HepG2 (cell line): ENCODE data around the gene ANKRD65. TPM values are rescaled to one million over a fixed set of nuclear protein-coding genes. Genes with fewer than 3 reads are reported as not detected.

Experiments used
- KDM6A ChIP-seq: IDR thresholded peaks from 2 replicates; pipeline ENCODE4 v1.6.1; 2016; ENCODE audit warnings: low read depth
- KMT2B ChIP-seq: IDR thresholded peaks from 2 replicates; pipeline ENCODE4 v1.6.1; 2016; ENCODE audit warnings: missing genetic modification reagents, missing compliant biosample characterization
- MEIS2 ChIP-seq: sonication (generic); formaldehyde crosslinking; IDR thresholded peaks from 2 replicates; pipeline ENCODE4 v1.9.0; 2021; ENCODE audit warnings: mild to moderate bottlenecking, missing genetic modification reagents
- MTA1 ChIP-seq: sonication (generic); formaldehyde crosslinking; IDR thresholded peaks from 2 replicates; pipeline ENCODE4 v1.4.0; 2020; ENCODE audit warnings: missing genetic modification reagents, mild to moderate bottlenecking, borderline replicate concordance
- MTA3 ChIP-seq: sonication (generic); formaldehyde crosslinking; IDR thresholded peaks from 2 replicates; pipeline ENCODE4 v1.4.0; 2020; ENCODE audit warnings: missing genetic modification reagents
- MYPOP ChIP-seq: sonication (generic); formaldehyde crosslinking; IDR thresholded peaks from 2 replicates; pipeline ENCODE4 v1.8.1; 2023; ENCODE audit warnings: mild to moderate bottlenecking, moderate library complexity, missing genetic modification reagents
- NFRKB ChIP-seq: fragments of 450-650 bp; IDR thresholded peaks from 2 replicates; pipeline ENCODE4 v1.6.1; 2017
- PCBP1 ChIP-seq: fragments of 200-400 bp; formaldehyde crosslinking; IDR thresholded peaks from 2 replicates; pipeline ENCODE4 v1.6.1; 2017; ENCODE audit warnings: mild to moderate bottlenecking, low read depth, low read length, borderline replicate concordance
- POLR2AphosphoS2 ChIP-seq: IDR thresholded peaks from 2 replicates; pipeline ENCODE4 v1.6.1; 2011; ENCODE audit warnings: low read depth, low read length, improper control_type of control experiment
- POLR2G ChIP-seq: fragments of 200-400 bp; formaldehyde crosslinking; IDR thresholded peaks from 2 replicates; pipeline ENCODE4 v1.6.1; 2018; ENCODE audit warnings: mild to moderate bottlenecking, low read depth, low read length, moderate library complexity
- RAD51 ChIP-seq: fragments of 450-650 bp; IDR thresholded peaks from 2 replicates; pipeline ENCODE4 v1.6.1; 2016; ENCODE audit warnings: borderline replicate concordance
- SATB2 ChIP-seq: sonication (generic); formaldehyde crosslinking; IDR thresholded peaks from 2 replicates; pipeline ENCODE4 v1.5.0; 2020; ENCODE audit warnings: missing genetic modification reagents
- SIN3B ChIP-seq: fragments of 150-350 bp; IDR thresholded peaks from 2 replicates; pipeline ENCODE4 v1.6.1; 2014; ENCODE audit warnings: low read length
- SMAD9 ChIP-seq: sonication (generic); formaldehyde crosslinking; IDR thresholded peaks from 2 replicates; pipeline ENCODE4 v1.5.1; 2020; ENCODE audit warnings: mild to moderate bottlenecking, missing genetic modification reagents
- SP140L ChIP-seq: sonication (generic); formaldehyde crosslinking; IDR thresholded peaks from 2 replicates; pipeline ENCODE4 v1.4.0; 2020; ENCODE audit warnings: missing genetic modification reagents, borderline replicate concordance
- SRSF9 ChIP-seq: fragments of 200-400 bp; formaldehyde crosslinking; IDR thresholded peaks from 2 replicates; pipeline ENCODE4 v1.6.1; 2018; ENCODE audit warnings: borderline replicate concordance, mild to moderate bottlenecking, low read depth, low read length; ENCODE audit not compliant: insufficient read depth, poor library complexity, severe bottlenecking
- TAF1 ChIP-seq: sonication (generic); formaldehyde crosslinking; IDR thresholded peaks from 2 replicates; pipeline ENCODE4 v1.4.0; 2020; ENCODE audit warnings: missing genetic modification reagents
- ZEB1 ChIP-seq: IDR thresholded peaks from 2 replicates; pipeline ENCODE4 v1.6.1; 2012; ENCODE audit warnings: mild to moderate bottlenecking, low read depth, inconsistent platforms; ENCODE audit not compliant: insufficient replicate concordance
- ZIK1 ChIP-seq: sonication (generic); formaldehyde crosslinking; IDR thresholded peaks from 2 replicates; pipeline ENCODE4 v1.5.0; 2020; ENCODE audit warnings: mild to moderate bottlenecking, low read depth, missing genetic modification reagents, borderline replicate concordance
- ZMAT3 ChIP-seq: sonication (generic); formaldehyde crosslinking; conservative IDR thresholded peaks from 2 replicates; pipeline ENCODE4 v1.7.0; 2021; ENCODE audit warnings: missing genetic modification reagents
- ZNF136 ChIP-seq: sonication (generic); formaldehyde crosslinking; IDR thresholded peaks from 2 replicates; pipeline ENCODE4 v1.8.1; 2022; ENCODE audit warnings: low read depth, mild to moderate bottlenecking, moderate library complexity, missing genetic modification reagents
- ZNF235 ChIP-seq: sonication (generic); formaldehyde crosslinking; IDR thresholded peaks from 2 replicates; pipeline ENCODE4 v1.8.1; 2023; ENCODE audit warnings: mild to moderate bottlenecking, missing genetic modification reagents, borderline replicate concordance
- ZNF253 ChIP-seq: sonication (generic); formaldehyde crosslinking; IDR thresholded peaks from 2 replicates; pipeline ENCODE4 v1.8.0; 2022; ENCODE audit warnings: mild to moderate bottlenecking, missing genetic modification reagents, borderline replicate concordance
- ZNF337 ChIP-seq: sonication (generic); formaldehyde crosslinking; IDR thresholded peaks from 2 replicates; pipeline ENCODE4 v1.5.1; 2020; ENCODE audit warnings: missing genetic modification reagents, low read depth, mild to moderate bottlenecking, borderline replicate concordance
- ZNF839 ChIP-seq: sonication (generic); formaldehyde crosslinking; IDR thresholded peaks from 2 replicates; pipeline ENCODE4 v1.4.0; 2020; ENCODE audit warnings: missing genetic modification reagents, mild to moderate bottlenecking, borderline replicate concordance
- ZSCAN9 ChIP-seq: IDR thresholded peaks from 2 replicates; pipeline ENCODE4 v1.6.1; 2016; ENCODE audit warnings: borderline replicate concordance
- polyA plus RNA-seq, 8 experiments: library from polyadenylated mRNA; depleted of rRNA in 3 of 8; stranded (reverse) in 7 of 8; unstranded in 1 of 8; fragments of >200 nt; fragmentation: Illumina TruSeq in 4 of 8; extraction: Trizol in 4 of 8; gene quantifications; 2 replicates each; pipeline versions ENCODE4 v1.2.1 to v1.2.3, GENCODE V29; 2011 to 2016; ENCODE audit warnings: low read depth in 4 of 8, missing spikeins in 1 of 8, mixed read lengths in 1 of 8; ENCODE audit not compliant: insufficient read depth in 1 of 8
- total RNA-seq, 5 experiments: library from RNA; depleted of rRNA; stranded (reverse); fragments of >200 nt; fragmentation: Illumina TruSeq; extraction: Trizol; gene quantifications; 2 replicates each; pipeline ENCODE4 v1.2.3, GENCODE V29; 2016; ENCODE audit warnings: low read depth in 1 of 5
- TF ChIP-seq, protein P1 (sequence below): sonication (generic); formaldehyde crosslinking; conservative IDR thresholded peaks from 2 replicates; pipeline ENCODE4 v1.8.0; 2022; ENCODE audit warnings: low read depth, missing genetic modification reagents
- TF ChIP-seq, protein P2 (sequence below): sonication (generic); formaldehyde crosslinking; IDR thresholded peaks from 2 replicates; pipeline ENCODE4 v1.4.0; 2020; ENCODE audit warnings: missing genetic modification reagents

Gene ANKRD65
- total and polyA plus RNA-seq, 2 of the 13 experiments (the other 11 are each of a cell fraction or from before 2014, with no cell fraction given), result 12.1 to 30.1 TPM

DNA sequence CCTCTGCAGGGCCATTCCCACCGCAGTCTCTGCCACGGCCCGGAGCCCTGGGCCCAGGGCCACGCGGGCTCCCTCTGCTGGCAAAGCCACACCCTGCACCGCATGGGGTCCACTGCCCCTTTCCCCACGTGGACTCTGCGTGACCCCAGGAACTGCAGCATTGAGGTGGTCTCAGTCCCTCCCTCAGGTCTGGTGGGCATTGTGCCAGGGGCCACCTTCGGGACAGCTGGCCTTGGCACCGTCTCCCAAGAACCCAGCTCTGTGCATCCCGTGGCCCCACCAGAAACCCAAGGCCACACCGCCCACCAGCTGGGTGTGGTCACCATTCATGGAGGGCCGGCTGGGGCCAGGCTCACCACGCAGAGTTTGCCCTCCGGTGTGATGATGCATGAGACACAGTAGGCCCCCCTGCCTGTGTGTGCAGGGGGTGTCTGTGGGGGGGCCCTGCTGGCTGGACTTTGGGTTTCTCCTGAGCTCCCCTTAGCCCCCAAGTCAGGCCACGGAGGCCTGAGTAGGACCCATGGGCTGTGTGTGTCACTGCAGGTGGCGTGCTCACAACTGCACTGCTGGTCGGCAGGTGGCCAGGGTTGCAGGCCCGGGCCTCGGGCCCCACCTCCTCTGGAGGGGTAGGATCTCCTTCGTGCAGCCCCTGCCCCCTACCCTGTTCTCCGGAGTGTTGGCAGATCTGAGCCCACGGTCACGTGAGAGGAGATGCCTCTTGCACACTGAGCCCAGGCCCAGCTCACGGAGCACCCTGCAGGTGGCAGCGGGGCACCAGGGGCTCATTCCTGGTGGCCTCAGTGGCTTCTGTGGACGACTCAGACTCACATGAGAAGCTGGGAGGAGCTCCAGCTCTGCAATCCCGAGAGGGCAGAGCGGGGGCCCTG lies 20.2 kb upstream of the ANKRD65 start (continued):
- TF ChIP-seq ZMAT3 (CRISPR knock-in tag), result 0 out of 2 replicates have a peak, but pooled peaks have one; percentile 45
- 0 out of 2 replicates have a peak, but pooled peaks have one; percentile 31 for TF ChIP-seq MYPOP (CRISPR knock-in tag)
- TF ChIP-seq MTA1 (CRISPR knock-in tag), result peak; percentile 87; the same call in 1 of the 2 replicates
- TF ChIP-seq, protein P1, sequence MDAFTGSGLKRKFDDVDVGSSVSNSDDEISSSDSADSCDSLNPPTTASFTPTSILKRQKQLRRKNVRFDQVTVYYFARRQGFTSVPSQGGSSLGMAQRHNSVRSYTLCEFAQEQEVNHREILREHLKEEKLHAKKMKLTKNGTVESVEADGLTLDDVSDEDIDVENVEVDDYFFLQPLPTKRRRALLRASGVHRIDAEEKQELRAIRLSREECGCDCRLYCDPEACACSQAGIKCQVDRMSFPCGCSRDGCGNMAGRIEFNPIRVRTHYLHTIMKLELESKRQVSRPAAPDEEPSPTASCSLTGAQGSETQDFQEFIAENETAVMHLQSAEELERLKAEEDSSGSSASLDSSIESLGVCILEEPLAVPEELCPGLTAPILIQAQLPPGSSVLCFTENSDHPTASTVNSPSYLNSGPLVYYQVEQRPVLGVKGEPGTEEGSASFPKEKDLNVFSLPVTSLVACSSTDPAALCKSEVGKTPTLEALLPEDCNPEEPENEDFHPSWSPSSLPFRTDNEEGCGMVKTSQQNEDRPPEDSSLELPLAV (CRISPR knock-in tag), result no peak
- no peak for TF ChIP-seq KDM6A (CRISPR knock-in tag)
- TF ChIP-seq SMAD9 (CRISPR knock-in tag), result no peak
- TF ChIP-seq ZNF337 (CRISPR knock-in tag), result no peak
- no peak for TF ChIP-seq ZNF136
- TF ChIP-seq MEIS2 (CRISPR knock-in tag), result no peak
- no peak for TF ChIP-seq ZIK1
- TF ChIP-seq ZNF839 (CRISPR knock-in tag), result no peak
- TF ChIP-seq MTA3 (CRISPR knock-in tag), result no peak
- no peak for TF ChIP-seq KMT2B (CRISPR knock-in tag)
- TF ChIP-seq TAF1, result no peak
- no peak for TF ChIP-seq SIN3B
- TF ChIP-seq, protein P2, sequence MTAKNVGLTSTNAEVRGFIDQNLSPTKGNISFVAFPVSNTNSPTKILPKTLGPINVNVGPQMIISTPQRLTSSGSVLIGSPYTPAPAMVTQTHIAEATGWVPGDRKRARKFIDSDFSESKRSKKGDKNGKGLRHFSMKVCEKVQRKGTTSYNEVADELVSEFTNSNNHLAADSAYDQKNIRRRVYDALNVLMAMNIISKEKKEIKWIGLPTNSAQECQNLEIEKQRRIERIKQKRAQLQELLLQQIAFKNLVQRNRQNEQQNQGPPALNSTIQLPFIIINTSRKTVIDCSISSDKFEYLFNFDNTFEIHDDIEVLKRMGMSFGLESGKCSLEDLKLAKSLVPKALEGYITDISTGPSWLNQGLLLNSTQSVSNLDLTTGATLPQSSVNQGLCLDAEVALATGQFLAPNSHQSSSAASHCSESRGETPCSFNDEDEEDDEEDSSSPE (CRISPR knock-in tag), result no peak
- no peak for TF ChIP-seq ZNF253 (CRISPR knock-in tag)
- TF ChIP-seq NFRKB, result no peak
- TF ChIP-seq RAD51, result no peak
- TF ChIP-seq SATB2 (CRISPR knock-in tag), result no peak
- no peak for TF ChIP-seq SP140L (CRISPR knock-in tag)
- TF ChIP-seq PCBP1, result 0 out of 2 replicates have a peak, but pooled peaks have one; percentile 34
- no peak for TF ChIP-seq ZEB1
- TF ChIP-seq ZSCAN9 (CRISPR knock-in tag), result no peak
- TF ChIP-seq POLR2G, result 0 out of 2 replicates have a peak, but pooled peaks have one; percentile 17
- TF ChIP-seq ZNF235 (CRISPR knock-in tag), result no peak
- no peak for TF ChIP-seq SRSF9
- no peak for TF ChIP-seq POLR2AphosphoS2
